ENCODE data around the gene TENM4.

DNA sequence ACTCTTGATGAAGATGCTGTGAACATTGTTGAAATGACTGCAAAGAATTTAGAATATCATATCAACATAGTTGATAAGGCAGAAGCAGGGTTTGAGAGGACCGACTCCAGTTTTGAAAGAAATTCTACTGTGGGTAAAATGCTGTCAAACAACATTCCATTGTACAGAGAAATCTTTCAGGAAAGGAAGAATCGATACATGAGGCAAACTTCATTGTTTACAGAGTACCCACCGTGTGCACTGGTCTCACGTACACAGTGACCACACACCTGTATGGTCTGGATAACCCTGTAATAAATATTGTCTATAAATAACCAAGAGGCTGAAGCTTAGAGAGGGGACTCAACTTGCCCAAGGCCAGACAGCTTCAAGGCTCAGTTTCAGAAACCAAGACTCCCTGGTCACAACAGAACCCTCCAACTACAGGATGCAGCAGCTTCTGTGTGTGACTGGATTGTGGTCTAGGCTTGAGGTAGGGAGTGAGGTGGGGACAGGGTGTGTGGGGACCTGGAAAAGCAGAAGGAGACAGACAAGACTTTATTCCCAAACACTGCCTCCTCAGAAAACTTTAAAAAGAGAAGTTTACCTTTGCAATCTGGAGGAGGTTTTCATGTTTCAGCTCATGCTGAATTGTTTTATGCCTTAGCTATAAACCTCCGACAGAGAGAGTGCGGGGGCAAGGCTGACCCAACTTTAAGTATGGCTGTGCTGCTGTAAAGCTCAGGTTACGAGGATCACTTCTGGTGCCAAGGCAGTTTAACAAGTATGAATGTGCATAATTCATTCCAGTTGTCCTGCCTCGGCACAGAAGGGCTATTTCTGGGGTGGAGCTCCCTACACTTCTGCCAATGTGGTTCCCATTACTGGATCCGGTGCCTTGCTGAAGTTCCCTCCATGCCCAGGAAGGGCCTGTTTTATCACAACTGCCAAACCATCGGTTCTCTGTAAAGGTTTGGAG, 493.6 kb downstream of the TENM4 start:
- TF ChIP-seq SIN3A (IDR thresholded peaks at IDR 0.05; ENCODE audit: borderline replicate concordance, insufficient read depth, low read length): no peak
- no peak for TF ChIP-seq POLR2AphosphoS5 (IDR thresholded peaks at IDR 0.05; ENCODE audit: low read depth, low read length)
- TF ChIP-seq TAF1 (IDR thresholded peaks at IDR 0.05; ENCODE audit: borderline replicate concordance, insufficient read depth, low read length): no peak
